SH-SY5Y (cell line): ENCODE measurements around the gene NBEA.

ENCODE experiments used
- GATA2 ChIP-seq: IDR thresholded peaks from 2 replicates; pipeline ENCODE4 v1.6.1; 2011; ENCODE audit warnings: mild to moderate bottlenecking, low read depth, low read length
- GATA3 ChIP-seq: IDR thresholded peaks from 2 replicates; pipeline ENCODE4 v1.6.1; 2011; ENCODE audit warnings: low read depth, mild to moderate bottlenecking, low read length, moderate library complexity

DNA sequence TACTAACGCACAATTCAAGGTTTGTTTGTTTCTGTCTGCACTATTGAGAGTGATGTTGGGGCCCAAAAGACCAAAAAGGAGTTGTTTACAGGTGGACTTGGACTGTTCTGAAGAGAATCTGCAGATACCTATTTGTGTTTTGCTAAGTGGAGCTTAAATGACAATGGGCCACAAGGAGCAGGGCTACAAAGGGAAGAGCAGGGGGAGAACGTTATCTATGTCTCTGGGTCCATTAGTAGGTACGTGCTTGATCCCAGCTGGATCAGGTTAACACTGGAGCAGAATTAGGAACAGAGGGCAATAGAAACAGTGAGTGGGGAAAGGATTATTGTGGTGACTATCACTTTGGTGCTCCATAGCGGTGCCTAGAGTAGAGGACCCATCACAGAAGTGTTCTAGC is 22.5 kb downstream of the NBEA start:
- TF ChIP-seq GATA3 (no peak), GATA2 (no peak)
